Cardiac muscle cell (in vitro differentiated cells and primary cell): ENCODE measurements around the gene LILRB2. TPM values are rescaled to one million over a fixed set of nuclear protein-coding genes. Genes with fewer than 3 reads are reported as not detected.

ENCODE experiments used
- DNase-seq, 2 donors: peaks; one replicate each; pipeline versions ENCODE4 v3.0.0 to v3.0.0-alpha.2; 2010 to 2017; ENCODE audit warnings: low read depth in 1 of 2, low spot score in 1 of 2
- H3K27ac ChIP-seq: fragments of 200-600 bp; sonication (generic); 2 replicates; pipeline ENCODE4 v1.5.1; 2016
- H3K27me3 ChIP-seq: fragments of 200-600 bp; sonication (generic); 2 replicates; pipeline ENCODE4 v1.6.0; 2016; ENCODE audit warnings: control low read depth
- H3K36me3 ChIP-seq: fragments of 200-600 bp; sonication (generic); 2 replicates; pipeline ENCODE4 v1.5.1; 2016; ENCODE audit warnings: control low read depth
- H3K4me1 ChIP-seq: fragments of 200-600 bp; sonication (generic); 2 replicates; pipeline ENCODE4 v1.8.1; 2017; ENCODE audit warnings: low read depth, mild to moderate bottlenecking, mixed run types
- H3K4me3 ChIP-seq: fragments of 200-600 bp; sonication (generic); 2 replicates; pipeline ENCODE4 v1.5.1; 2016; ENCODE audit warnings: mild to moderate bottlenecking
- H3K9me3 ChIP-seq: fragments of 200-600 bp; sonication (generic); 2 replicates; pipeline ENCODE4 v1.5.1; 2017; ENCODE audit warnings: low read depth, mild to moderate bottlenecking, control low read depth
- CTCF ChIP-seq: IDR thresholded peaks from 2 replicates; pipeline ENCODE4 v1.5.1; 2012; ENCODE audit warnings: low read depth, mild to moderate bottlenecking, low read length
- polyA plus RNA-seq: library from polyadenylated mRNA; unstranded; fragments of >200 nt; fragmentation: Nextera tagmentation; extraction: Ambion mirVana; gene quantifications from 2 replicates; pipeline ENCODE4 v1.2.1, GENCODE V29; 2016
- total RNA-seq: library from RNA; depleted of rRNA; stranded (reverse); fragments of >200 nt; gene quantifications from 2 replicates; pipeline ENCODE4 v1.2.3, GENCODE V29; 2016

Gene LILRB2
- total and polyA plus RNA-seq, 2 experiments from 2014 or later, result not detected

GRCh38 chr19:54319892-54320670 lies 39.2 kb upstream of the LILRB2 start:
- no peak for TF ChIP-seq CTCF
- Histone ChIP-seq H3K27me3 (no peaks in the 10 kb centered on the region), H3K36me3 (no peaks in the 10 kb centered on the region), H3K9me3 (no peaks in the 10 kb centered on the region), H3K4me1 (no peaks in the 10 kb centered on the region), H3K4me3 (no peak overlapping the region), H3K27ac (no peak overlapping the region)
- no peak for DNase-seq

- Histone ChIP-seq H3K36me3 (no peaks in the 10 kb centered on the region), H3K27me3 (no peaks in the 10 kb centered on the region), H3K27ac (no peak overlapping the region), H3K4me3 (no peak overlapping the region), H3K4me1 (no peaks in the 10 kb centered on the region), H3K9me3 (no peaks in the 10 kb centered on the region)
- TF ChIP-seq CTCF, result no peak
- no peak for DNase-seq
These were observed 38.1 kb upstream of the LILRB2 start for GRCh38 chr19:54319049-54319448.

- TF ChIP-seq CTCF, result no peak
- no peaks in the 10 kb centered on the region for H3K9me3 ChIP-seq
These were observed 37.0 kb upstream of the LILRB2 start for GRCh38 chr19:54317965-54318240.

GRCh38 chr19:54317108-54317964 lies 36.4 kb upstream of the LILRB2 start:
- Histone ChIP-seq H3K27ac (no peak overlapping the region), H3K36me3 (no peaks in the 10 kb centered on the region), H3K4me1 (no peaks in the 10 kb centered on the region), H3K4me3 (no peak overlapping the region), H3K27me3 (no peaks in the 10 kb centered on the region), H3K9me3 (no peaks in the 10 kb centered on the region)
- no peak for DNase-seq
- TF ChIP-seq CTCF, result no peak

More at GRCh38 chr19:54317965-54318240, 37.0 kb upstream of the LILRB2 start:
- DNase-seq, result no peak
- no peaks in the 10 kb centered on the region for H3K27me3 ChIP-seq
- no peaks in the 10 kb centered on the region for H3K4me1 ChIP-seq
- H3K36me3 ChIP-seq, result no peaks in the 10 kb centered on the region
- no peak overlapping the region for H3K4me3 ChIP-seq
- no peak overlapping the region for H3K27ac ChIP-seq

GRCh38 chr19:54316746-54317107 lies 35.8 kb upstream of the LILRB2 start:
- Histone ChIP-seq H3K9me3 (no peaks in the 10 kb centered on the region), H3K27me3 (no peaks in the 10 kb centered on the region), H3K4me3 (no peak overlapping the region), H3K27ac (no peak overlapping the region), H3K4me1 (no peaks in the 10 kb centered on the region), H3K36me3 (no peaks in the 10 kb centered on the region)
- TF ChIP-seq CTCF, result no peak
- DNase-seq, result no peak
